ENCODE measurements around the gene SIGLEC15.

DNA sequence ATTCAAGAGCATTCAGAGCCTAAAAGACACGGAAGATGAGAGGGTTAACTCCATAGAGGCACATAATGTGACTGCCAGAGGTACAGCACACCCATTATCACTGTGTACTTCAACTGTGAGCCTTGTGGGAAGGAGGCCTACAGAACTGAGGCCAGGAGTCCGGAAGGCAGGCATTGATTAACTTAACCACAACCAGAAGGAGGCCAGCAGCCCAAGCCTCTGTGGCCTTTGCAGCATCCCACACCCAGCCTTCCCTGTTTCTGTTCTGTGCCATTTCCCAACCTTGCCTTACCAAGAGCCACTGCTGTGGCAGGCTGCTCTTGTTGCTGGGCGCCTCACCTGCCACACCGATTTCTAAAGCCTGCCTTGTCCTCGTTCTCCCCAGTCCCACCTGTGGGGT lies 27.2 kb downstream of the SIGLEC15 start:
- no peak for TF ChIP-seq RARB (CRISPR knock-in tag; IDR thresholded peaks at IDR 0.05)
- TF ChIP-seq PPARA (CRISPR knock-in tag; IDR thresholded peaks at IDR 0.05; ENCODE audit: borderline replicate concordance) = no peak
- TF ChIP-seq BACH2 (CRISPR knock-in tag; IDR thresholded peaks at IDR 0.05; ENCODE audit: borderline replicate concordance) = no peak
- TF ChIP-seq ZFP30 (CRISPR knock-in tag; IDR thresholded peaks at IDR 0.05) = no peak
- no peak for TF ChIP-seq ZFP3 (CRISPR knock-in tag; IDR thresholded peaks at IDR 0.05)
- TF ChIP-seq, protein P1, sequence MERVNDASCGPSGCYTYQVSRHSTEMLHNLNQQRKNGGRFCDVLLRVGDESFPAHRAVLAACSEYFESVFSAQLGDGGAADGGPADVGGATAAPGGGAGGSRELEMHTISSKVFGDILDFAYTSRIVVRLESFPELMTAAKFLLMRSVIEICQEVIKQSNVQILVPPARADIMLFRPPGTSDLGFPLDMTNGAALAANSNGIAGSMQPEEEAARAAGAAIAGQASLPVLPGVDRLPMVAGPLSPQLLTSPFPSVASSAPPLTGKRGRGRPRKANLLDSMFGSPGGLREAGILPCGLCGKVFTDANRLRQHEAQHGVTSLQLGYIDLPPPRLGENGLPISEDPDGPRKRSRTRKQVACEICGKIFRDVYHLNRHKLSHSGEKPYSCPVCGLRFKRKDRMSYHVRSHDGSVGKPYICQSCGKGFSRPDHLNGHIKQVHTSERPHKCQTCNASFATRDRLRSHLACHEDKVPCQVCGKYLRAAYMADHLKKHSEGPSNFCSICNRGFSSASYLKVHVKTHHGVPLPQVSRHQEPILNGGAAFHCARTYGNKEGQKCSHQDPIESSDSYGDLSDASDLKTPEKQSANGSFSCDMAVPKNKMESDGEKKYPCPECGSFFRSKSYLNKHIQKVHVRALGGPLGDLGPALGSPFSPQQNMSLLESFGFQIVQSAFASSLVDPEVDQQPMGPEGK (CRISPR knock-in tag; IDR thresholded peaks at IDR 0.05; ENCODE audit: borderline replicate concordance) = no peak
- TF ChIP-seq, protein P2, sequence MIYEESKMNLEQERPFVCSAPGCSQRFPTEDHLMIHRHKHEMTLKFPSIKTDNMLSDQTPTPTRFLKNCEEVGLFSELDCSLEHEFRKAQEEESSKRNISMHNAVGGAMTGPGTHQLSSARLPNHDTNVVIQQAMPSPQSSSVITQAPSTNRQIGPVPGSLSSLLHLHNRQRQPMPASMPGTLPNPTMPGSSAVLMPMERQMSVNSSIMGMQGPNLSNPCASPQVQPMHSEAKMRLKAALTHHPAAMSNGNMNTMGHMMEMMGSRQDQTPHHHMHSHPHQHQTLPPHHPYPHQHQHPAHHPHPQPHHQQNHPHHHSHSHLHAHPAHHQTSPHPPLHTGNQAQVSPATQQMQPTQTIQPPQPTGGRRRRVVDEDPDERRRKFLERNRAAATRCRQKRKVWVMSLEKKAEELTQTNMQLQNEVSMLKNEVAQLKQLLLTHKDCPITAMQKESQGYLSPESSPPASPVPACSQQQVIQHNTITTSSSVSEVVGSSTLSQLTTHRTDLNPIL (CRISPR knock-in tag; IDR thresholded peaks at IDR 0.05; ENCODE audit: low read depth) = no peak
- TF ChIP-seq TCF4 (CRISPR knock-in tag; IDR thresholded peaks at IDR 0.05; ENCODE audit: borderline replicate concordance) = no peak
- no peak for TF ChIP-seq ZNF70 (CRISPR knock-in tag; IDR thresholded peaks at IDR 0.05)
- TF ChIP-seq, protein P3, sequence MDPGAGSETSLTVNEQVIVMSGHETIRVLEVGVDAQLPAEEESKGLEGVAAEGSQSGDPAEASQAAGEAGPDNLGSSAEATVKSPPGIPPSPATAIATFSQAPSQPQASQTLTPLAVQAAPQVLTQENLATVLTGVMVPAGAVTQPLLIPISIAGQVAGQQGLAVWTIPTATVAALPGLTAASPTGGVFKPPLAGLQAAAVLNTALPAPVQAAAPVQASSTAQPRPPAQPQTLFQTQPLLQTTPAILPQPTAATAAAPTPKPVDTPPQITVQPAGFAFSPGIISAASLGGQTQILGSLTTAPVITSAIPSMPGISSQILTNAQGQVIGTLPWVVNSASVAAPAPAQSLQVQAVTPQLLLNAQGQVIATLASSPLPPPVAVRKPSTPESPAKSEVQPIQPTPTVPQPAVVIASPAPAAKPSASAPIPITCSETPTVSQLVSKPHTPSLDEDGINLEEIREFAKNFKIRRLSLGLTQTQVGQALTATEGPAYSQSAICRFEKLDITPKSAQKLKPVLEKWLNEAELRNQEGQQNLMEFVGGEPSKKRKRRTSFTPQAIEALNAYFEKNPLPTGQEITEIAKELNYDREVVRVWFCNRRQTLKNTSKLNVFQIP (CRISPR knock-in tag; IDR thresholded peaks at IDR 0.05; ENCODE audit: borderline replicate concordance, low read depth) = no peak
- no peak for TF ChIP-seq OSR1 (CRISPR knock-in tag; IDR thresholded peaks at IDR 0.05)
